AG04449 (cell line): ENCODE data around the gene KAZALD1.
"Not testable (repeated sequence)": the region's sequence is repeated elsewhere in the genome, so short reads cannot be mapped to it uniquely, and the experiment has no call there.

ENCODE experiments used
- CTCF ChIA-PET: fragments of 350-600 bp; formaldehyde crosslinking; extraction: SDS; loops from one replicate; lab custom pipeline; 2021; ENCODE audit warnings: antibody characterized with exemption; lab: Yijun Ruan, JAX
- POLR2A ChIA-PET: fragments of 400-600, 350-600 bp; formaldehyde crosslinking; extraction: SDS; loops from one replicate; lab custom pipeline; 2020; ENCODE audit warnings: antibody characterized with exemption, inconsistent platforms; lab: Yijun Ruan, JAX
- DNase-seq: peaks from one replicate; pipeline ENCODE4 v3.0.0-alpha.2; 2010; ENCODE audit warnings: low read depth, low spot score
- H3K4me3 ChIP-seq: 2 replicates; pipeline ENCODE4 v1.5.1; 2011; ENCODE audit warnings: low read depth, mild to moderate bottlenecking, control low read depth, low read length
- CTCF ChIP-seq: IDR thresholded peaks from one replicate; pipeline ENCODE4 v1.5.1; 2011; ENCODE audit warnings: mild to moderate bottlenecking, moderate library complexity, low read length, control low read depth, inconsistent platforms; ENCODE audit not compliant: insufficient read depth; ENCODE audit errors: missing control alignments

KAZALD1 gene

GRCh38 chr10:101031796-101032636 lies 29.8 kb upstream of the KAZALD1 start:
- no peak for DNase-seq
- ChIA-PET POLR2A (interaction anchor here (0.9 to 2.3 kb wide), 5 partner anchors 9 to 34 kb away, joined by 3 to 18 read pairs (median 7); partner anchors contain the start of genes KAZALD1 and LZTS2), CTCF (interaction anchor here (1.3 to 35.4 kb wide), 6 partner anchors 15 to 38 kb away, joined by 3 to 1481 read pairs (median 131); partner anchors contain the start of genes KAZALD1, LZTS2, MRPL43 and TWNK)

GRCh38 chr10:101032637-101033224 lies 29.1 kb upstream of the KAZALD1 start:
- TF ChIP-seq CTCF, result no peak
- ChIA-PET CTCF (interaction anchor here (1.3 to 35.4 kb wide), 5 partner anchors 16 to 39 kb away, joined by 3 to 1481 read pairs (median 242); partner anchors contain the start of genes KAZALD1, LZTS2, MRPL43 and TWNK), POLR2A (interaction anchor here (0.9 to 2.3 kb wide), 5 partner anchors 9 to 35 kb away, joined by 3 to 18 read pairs (median 7); partner anchors contain the start of genes KAZALD1 and LZTS2)
- no peak for DNase-seq
- peak overlapping the region; percentile 86 for H3K4me3 ChIP-seq

More at GRCh38 chr10:101031796-101032636, 29.8 kb upstream of the KAZALD1 start:
- TF ChIP-seq CTCF, result no peak
- H3K4me3 ChIP-seq, result peak overlapping the region; percentile 86

- H3K4me3 ChIP-seq, result peak overlapping the region; percentile 86
- ChIA-PET POLR2A (no interaction called here), CTCF (interaction anchor here (1.3 to 35.4 kb wide), 5 partner anchors 16 to 39 kb away, joined by 3 to 1481 read pairs (median 242); partner anchors contain the start of genes KAZALD1, LZTS2, MRPL43 and TWNK)
- no peak for TF ChIP-seq CTCF
- no peak for DNase-seq
Observed at GRCh38 chr10:101033276-101033675, 28.5 kb upstream of the KAZALD1 start.

GRCh38 chr10:101034404-101034803 lies 27.4 kb upstream of the KAZALD1 start:
- DNase-seq, POLR2A ChIA-PET: not testable (repeated sequence)
- CTCF ChIA-PET, result interaction anchor here (1.7 to 35.4 kb wide), 5 partner anchors 11 to 108 kb away, joined by 4 to 1481 read pairs (median 242); partner anchors contain the start of genes KAZALD1, LZTS2, MRPL43 and TWNK

GRCh38 chr10:101035314-101035713 lies 26.5 kb upstream of the KAZALD1 start:
- CTCF ChIA-PET, result interaction anchor here (1.0 to 35.4 kb wide), 6 partner anchors 12 to 107 kb away, joined by 3 to 1481 read pairs (median 125); partner anchors contain the start of genes KAZALD1, LZTS2, MRPL43 and TWNK
- DNase-seq, result no peak
- POLR2A ChIA-PET, result no interaction called here
- no peak for TF ChIP-seq CTCF
- no peak overlapping the region for H3K4me3 ChIP-seq

More at GRCh38 chr10:101034404-101034803, 27.4 kb upstream of the KAZALD1 start:
- H3K4me3 ChIP-seq, result not testable (repeated sequence)

GRCh38 chr10:101035916-101036702 lies 25.7 kb upstream of the KAZALD1 start:
- no peak for DNase-seq
- POLR2A ChIA-PET, result no interaction called here
- no peak for TF ChIP-seq CTCF
- H3K4me3 ChIP-seq, result no peak overlapping the region
- CTCF ChIA-PET, result interaction anchor here (1.7 to 35.4 kb wide), 5 partner anchors 13 to 106 kb away, joined by 4 to 1481 read pairs (median 242); partner anchors contain the start of genes KAZALD1, LZTS2, MRPL43 and TWNK
